H1 (cell line): ENCODE measurements around the gene KPNA1. TPM values are rescaled to one million over a fixed set of nuclear protein-coding genes. Genes with fewer than 3 reads are reported as not detected.

ENCODE experiments used
- EGR1 ChIP-seq: IDR thresholded peaks from 2 replicates; pipeline ENCODE4 v1.6.1; 2011; ENCODE audit warnings: low read depth, low read length, borderline replicate concordance
- PHF8 ChIP-seq: fragments of 200-600 bp; sonication (generic); conservative IDR thresholded peaks from 2 replicates; pipeline ENCODE4 v1.7.1; 2012; ENCODE audit warnings: low read depth, mild to moderate bottlenecking, inconsistent platforms, low read length, moderate library complexity
- SIN3A ChIP-seq, 2 experiments: IDR thresholded peaks in 1 of 2; conservative IDR thresholded peaks in 1 of 2; 2 replicates each; pipeline ENCODE4 v1.6.1; 2011 to 2012; ENCODE audit warnings: low read length in 2 of 2, improper control_type of control experiment in 1 of 2, low read depth in 1 of 2, mild to moderate bottlenecking in 1 of 2
- polyA plus RNA-seq, 7 experiments: library from polyadenylated mRNA; depleted of rRNA in 3 of 7; stranded (reverse) in 5 of 7; unstranded in 2 of 7; fragments of >200 nt in 5 of 7; fragments of 200-250 nt in 2 of 7; gene quantifications; 1 replicate in 5 of 7; 2 replicates in 1 of 7; 4 replicates in 1 of 7; pipeline versions ENCODE4 v1.2.1 to v1.2.3, GENCODE V29; 2011 to 2013; ENCODE audit warnings: missing spikeins in 2 of 7, mixed read lengths in 2 of 7
- total RNA-seq: library from RNA; stranded (reverse); fragmentation: NEBNext Ultra II Directional; extraction: Animal tissue kit (Norgen Biotek cat#: 25700); gene quantifications from 2 replicates; pipeline ENCODE4 v1.2.1, GENCODE V29; 2021

KPNA1 gene
- total and polyA plus RNA-seq, 2 of the 8 experiments (the other 6 are each of a cell fraction or from before 2014, with no cell fraction given) = 14.8 to 63.0 TPM

- TF ChIP-seq PHF8 (no peak), SIN3A (conservative IDR thresholded peaks at IDR 0.05 in 1 of 2, IDR thresholded peaks at IDR 0.05 in 1 of 2; ENCODE audit: low read depth in 1 of 2, low read length in 2 of 2) (no peak), EGR1 (no peak)
These were observed 58.7 kb downstream of the KPNA1 start (continued) for GRCh38 chr3:122456074-122456473.
